ENCODE data around the gene ARID1B. TPM values are rescaled to one million over a fixed set of nuclear protein-coding genes. Genes with fewer than 3 reads are reported as not detected.
A peak's percentile ranks its signal among the peaks of the same experiment; 100 is the strongest.

The ARID1B gene
- total RNA-seq, 6 experiments from 2014 or later, result 23.2 to 35.3 (median 30.7) TPM

GRCh38 chr6:157086632-157087031 lies 309.5 kb downstream of the ARID1B start:
- 90% methylated on average over 6 of the region's 6 CpGs for WGBS (ENCODE audit: insufficient coverage, low coverage, low lambda C conversion rate, missing lambda C conversion rate)
- DNase-seq (no peak), ATAC-seq (no peak)
- intact Hi-C loops (cut with DNase I), result no loop called here
- no peak overlapping the region for H3K27ac ChIP-seq
- H3K36me3 ChIP-seq, result peaks cover 0 to 7% (median 2%) of the 10 kb centered on the region in 4 donors
- TF ChIP-seq POLR2A (IDR thresholded peaks at IDR 0.05) (no peak), CTCF (IDR thresholded peaks at IDR 0.05) (no peak)
- no peaks in the 10 kb centered on the region for H3K27me3 ChIP-seq
- H3K4me3 ChIP-seq, result no peak overlapping the region
- no peaks in the 10 kb centered on the region for H3K9me3 ChIP-seq
- no peaks in the 10 kb centered on the region for H3K4me1 ChIP-seq

GRCh38 chr6:157087974-157088373 lies 310.8 kb downstream of the ARID1B start:
- no peak for DNase-seq
- 76% methylated on average over 2 of the region's 2 CpGs for WGBS (ENCODE audit: insufficient coverage, low coverage, low lambda C conversion rate, missing lambda C conversion rate)
- ATAC-seq, result peak in 1 of 4 donors; percentile 34

GRCh38 chr6:157088841-157089240 lies 311.7 kb downstream of the ARID1B start:
- no peaks in the 10 kb centered on the region for H3K9me3 ChIP-seq
- peaks cover 0 to 10% (median 4%) of the 10 kb centered on the region in 4 donors for H3K4me1 ChIP-seq
- WGBS (ENCODE audit: insufficient coverage, low coverage, low lambda C conversion rate, missing lambda C conversion rate), result 91% methylated on average over 3 of the region's 3 CpGs
- H3K4me3 ChIP-seq, result no peak overlapping the region
- H3K27ac ChIP-seq, result no peak overlapping the region
- no peaks in the 10 kb centered on the region for H3K27me3 ChIP-seq
- DNase-seq (no peak), ATAC-seq (no peak)
- peaks cover 0 to 7% (median 2%) of the 10 kb centered on the region in 4 donors for H3K36me3 ChIP-seq
- intact Hi-C loops (cut with DNase I), result no loop called here
- TF ChIP-seq POLR2A (IDR thresholded peaks at IDR 0.05), result no peak
- no peak for TF ChIP-seq CTCF (IDR thresholded peaks at IDR 0.05)

More at GRCh38 chr6:157087974-157088373, 310.8 kb downstream of the ARID1B start:
- no peak for TF ChIP-seq CTCF (IDR thresholded peaks at IDR 0.05)
- TF ChIP-seq POLR2A (IDR thresholded peaks at IDR 0.05), result no peak
- no peaks in the 10 kb centered on the region for H3K9me3 ChIP-seq
- H3K27me3 ChIP-seq, result no peaks in the 10 kb centered on the region
- peaks cover 0 to 7% (median 2%) of the 10 kb centered on the region in 4 donors for H3K36me3 ChIP-seq
- intact Hi-C loops (cut with DNase I), result no loop called here
- H3K27ac ChIP-seq, result no peak overlapping the region
- peaks cover 0 to 2% (median 0%) of the 10 kb centered on the region in 4 donors for H3K4me1 ChIP-seq
- H3K4me3 ChIP-seq, result no peak overlapping the region

GRCh38 chr6:157089258-157089657 lies 312.1 kb downstream of the ARID1B start:
- H3K4me3 ChIP-seq, result no peak overlapping the region
- no peak overlapping the region for H3K27ac ChIP-seq
- WGBS (ENCODE audit: insufficient coverage, low coverage, low lambda C conversion rate, missing lambda C conversion rate), result 75% methylated on average over 3 of the region's 3 CpGs
- H3K9me3 ChIP-seq, result no peaks in the 10 kb centered on the region
- no peak for DNase-seq
- peaks cover 0 to 7% (median 2%) of the 10 kb centered on the region in 4 donors for H3K36me3 ChIP-seq
- H3K27me3 ChIP-seq, result no peaks in the 10 kb centered on the region
- intact Hi-C loops (cut with DNase I), result no loop called here
- no peak for TF ChIP-seq POLR2A (IDR thresholded peaks at IDR 0.05)
- TF ChIP-seq CTCF (IDR thresholded peaks at IDR 0.05), result no peak
- no peak for ATAC-seq
- H3K4me1 ChIP-seq, result peaks cover 0 to 12% (median 4%) of the 10 kb centered on the region in 4 donors

GRCh38 chr6:157089851-157090250 lies 312.7 kb downstream of the ARID1B start:
- DNase-seq (no peak), ATAC-seq (no peak)
- TF ChIP-seq CTCF (IDR thresholded peaks at IDR 0.05) (no peak), POLR2A (IDR thresholded peaks at IDR 0.05) (no peak)
- WGBS (ENCODE audit: insufficient coverage, low coverage, low lambda C conversion rate, missing lambda C conversion rate), result 83% methylated on average over 7 of the region's 9 CpGs
- peaks cover 0 to 6% (median 2%) of the 10 kb centered on the region in 4 donors for H3K36me3 ChIP-seq
- no peak overlapping the region for H3K4me3 ChIP-seq
- H3K4me1 ChIP-seq, result peaks cover 0 to 12% (median 4%) of the 10 kb centered on the region in 4 donors
- intact Hi-C loops (cut with DNase I), result no loop called here
- no peaks in the 10 kb centered on the region for H3K9me3 ChIP-seq
- no peaks in the 10 kb centered on the region for H3K27me3 ChIP-seq
- no peak overlapping the region for H3K27ac ChIP-seq
